B cell (primary cell): Measurements from ENCODE around the gene LRRC63. TPM values are rescaled to one million over a fixed set of nuclear protein-coding genes. Genes with fewer than 3 reads are reported as not detected.

ENCODE experiments used
- ATAC-seq: fragments of 200-7000 bp; cut with Tn5 transposase; one replicate; pipeline ENCODE4 v1.10.0; 2021; ENCODE audit warnings: low read depth, mild to moderate bottlenecking, moderate number of reproducible peaks, moderate library complexity
- CTCF ChIA-PET: fragments of 350-600 bp; sonication (Branson Sonifier 250); formaldehyde crosslinking; loops from one replicate; lab custom pipeline; 2021; ENCODE audit warnings: antibody characterized with exemption, inconsistent platforms; lab: Charles Lee
- POLR2A ChIA-PET: fragments of 350-600 bp; sonication (Branson Sonifier 250); formaldehyde crosslinking; loops from one replicate; lab custom pipeline; 2021; ENCODE audit warnings: antibody characterized with exemption; lab: Charles Lee
- DNase-seq: peaks from one replicate; pipeline ENCODE4 v3.0.0; 2013
- H2AFZ ChIP-seq: 2 replicates; pipeline ENCODE4 v1.6.1; 2012; ENCODE audit warnings: mild to moderate bottlenecking, low read depth, low read length; ENCODE audit not compliant: insufficient read depth, poor library complexity, severe bottlenecking
- H3K27ac ChIP-seq, 2 donors: 1 replicate in 1 of 2; 2 replicates in 1 of 2; pipeline ENCODE4 v1.5.1; 2012 to 2013; ENCODE audit warnings: low read length in 2 of 2, mild to moderate bottlenecking in 2 of 2, moderate library complexity in 1 of 2
- H3K27me3 ChIP-seq, 4 experiments: fragments of 200-600 bp in 1 of 4; sonication (generic) in 1 of 4; replicated peaks in 1 of 4; 1 replicate in 2 of 4; 2 replicates in 2 of 4; pipeline versions ENCODE4 v1.6.1 to v1.7.0; 2013 to 2016; ENCODE audit warnings: low read length in 3 of 4, mild to moderate bottlenecking in 2 of 4, mixed read lengths in 1 of 4, moderate library complexity in 1 of 4; ENCODE audit not compliant: insufficient read depth in 4 of 4, control insufficient read depth in 3 of 4; ENCODE audit errors: control extremely low read depth in 1 of 4
- H3K36me3 ChIP-seq, 2 experiments: replicated peaks in 1 of 2; 1 replicate in 1 of 2; 2 replicates in 1 of 2; pipeline versions ENCODE4 v1.6.1 to v1.7.1; 2013; ENCODE audit warnings: low read length in 1 of 2; ENCODE audit not compliant: insufficient read depth in 2 of 2, control insufficient read depth in 1 of 2; ENCODE audit errors: control extremely low read depth in 1 of 2, extremely low read depth in 1 of 2
- H3K4me1 ChIP-seq, 2 donors: fragments of 200-600 bp in 1 of 2; sonication (generic) in 1 of 2; 1 replicate in 1 of 2; 2 replicates in 1 of 2; pipeline versions ENCODE4 v1.5.1 to v1.6.1; 2013 to 2017; ENCODE audit warnings: low read length in 2 of 2; ENCODE audit not compliant: control insufficient read depth in 2 of 2, insufficient read depth in 2 of 2
- H3K4me2 ChIP-seq: replicated peaks from 2 replicates; pipeline ENCODE3; 2012; ENCODE audit warnings: mild to moderate bottlenecking, low read depth, low read length; ENCODE audit not compliant: poor library complexity, severe bottlenecking
- H3K4me3 ChIP-seq, 5 experiments: fragments of 200-600 bp in 1 of 5; sonication (generic) in 1 of 5; 1 replicate in 3 of 5; 2 replicates in 2 of 5; pipeline versions ENCODE4 v1.5.1 to v1.7.0; 2011 to 2016; ENCODE audit warnings: low read length in 4 of 5, mild to moderate bottlenecking in 4 of 5, low read depth in 2 of 5, control low read depth in 1 of 5, moderate library complexity in 1 of 5; ENCODE audit not compliant: insufficient read depth in 1 of 5; ENCODE audit errors: control extremely low read depth in 1 of 5, extremely low read depth in 1 of 5
- H3K79me2 ChIP-seq: fragments of 200-600 bp; sonication (generic); one replicate; pipeline ENCODE4 v1.6.0; 2016; ENCODE audit warnings: low read length; ENCODE audit not compliant: control insufficient read depth, insufficient read depth
- H3K9ac ChIP-seq: fragments of 200-600 bp; sonication (generic); 2 replicates; pipeline ENCODE4 v1.6.1; 2017; ENCODE audit warnings: mild to moderate bottlenecking, low read length, moderate library complexity
- H3K9me3 ChIP-seq, 3 donors: one replicate each; pipeline versions ENCODE4 v1.6.1 to v1.7.1; 2013; ENCODE audit warnings: low read length in 2 of 3; ENCODE audit not compliant: control insufficient read depth in 2 of 3, insufficient read depth in 1 of 3; ENCODE audit errors: control extremely low read depth in 1 of 3
- H4K20me1 ChIP-seq: 2 replicates; pipeline ENCODE4 v1.6.0; 2012; ENCODE audit warnings: mild to moderate bottlenecking, low read length; ENCODE audit not compliant: insufficient read depth, control insufficient read depth, poor library complexity, severe bottlenecking
- H3K27ac Mint-ChIP-seq: one replicate; pipeline ENCODE4 v1.8.0; 2021; ENCODE audit warnings: mixed read lengths
- H3K27me3 Mint-ChIP-seq: one replicate; pipeline ENCODE4 v1.8.0; 2021; ENCODE audit warnings: mixed read lengths
- H3K4me1 Mint-ChIP-seq: one replicate; pipeline ENCODE4 v1.8.0; 2021; ENCODE audit warnings: mixed read lengths
- H3K4me3 Mint-ChIP-seq: one replicate; pipeline ENCODE4 v1.8.0; 2021; ENCODE audit warnings: mixed read lengths
- H3K9me3 Mint-ChIP-seq: one replicate; pipeline ENCODE4 v1.8.0; 2022; ENCODE audit warnings: mixed read lengths; ENCODE audit not compliant: insufficient read depth
- CTCF ChIP-seq: fragments of 200-600 bp; IDR thresholded peaks from one replicate; pipeline ENCODE4 v1.8.0; 2022; ENCODE audit warnings: antibody characterized with exemption, mild to moderate bottlenecking
- EZH2 ChIP-seq: IDR thresholded peaks from 2 replicates; pipeline ENCODE4 v1.6.1; 2012; ENCODE audit warnings: borderline replicate concordance, low read depth, mild to moderate bottlenecking, moderate library complexity, low read length; ENCODE audit not compliant: insufficient read depth, poor library complexity, severe bottlenecking
- WGBS: methylation state at CpG from one replicate; pipeline ENCODE4 v1.1.5; 2013; ENCODE audit warnings: missing lambda C conversion rate; ENCODE audit not compliant: insufficient coverage; 5-methylcytosine and 5-hydroxymethylcytosine counted together
- intact Hi-C: fragments of 100-400 bp; cut with micrococcal nuclease; formaldehyde crosslinking; loops from one replicate; pipeline ENCODE4 v1.10.0; 2022
- polyA plus RNA-seq: library from polyadenylated mRNA; depleted of rRNA; stranded (reverse); fragments of >200 nt; gene quantifications from 2 replicates; pipeline ENCODE4 v1.2.3, GENCODE V29; 2012
- total RNA-seq, 2 donors: library from RNA; stranded (reverse); fragments of 120-200 nt in 1 of 2; gene quantifications; 1 replicate in 1 of 2; 2 replicates in 1 of 2; pipeline versions ENCODE4 v1.2.3 to v1.2.4, GENCODE V29; 2013 to 2022

LRRC63 gene
- total and polyA plus RNA-seq, 2 donors (not counting 1 experiment from before 2014, with no cell fraction given): 0.06 to 0.25 TPM

- no peaks in the 10 kb centered on the region for H3K79me2 ChIP-seq
- TF ChIP-seq CTCF (no peak), EZH2 (no peak)
- ATAC-seq (no peak), DNase-seq (no peak)
- peak overlapping the region in 1 of 2 donors; percentile 46 for H3K27ac ChIP-seq
- peak overlapping the region; percentile 6 for H2AFZ ChIP-seq
- Mint-ChIP-seq H3K4me1 (peaks cover 27% of the 10 kb centered on the region), H3K4me3 (no peak overlapping the region), H3K27me3 (no peaks in the 10 kb centered on the region), H3K27ac (no peak overlapping the region), H3K9me3 (no peaks in the 10 kb centered on the region)
- WGBS: 100% methylated on average over 2 of the region's 3 CpGs
- intact Hi-C loops: loop anchor here (2.0 kb wide), 1 partner anchor 14 kb away; no protein-coding TSS in a partner anchor
- ChIA-PET POLR2A (no interaction called here), CTCF (interaction anchor here (0.8 to 2.6 kb wide), 3 partner anchors 9 to 72 kb away, joined by 3 to 12 read pairs (median 6); no protein-coding TSS in a partner anchor)
- no peak overlapping the region for H3K4me3 ChIP-seq
- no peak overlapping the region for H3K9ac ChIP-seq
- no peaks in the 10 kb centered on the region for H3K9me3 ChIP-seq
- H3K4me2 ChIP-seq: no peak overlapping the region
- no peaks in the 10 kb centered on the region for H3K36me3 ChIP-seq
- H3K27me3 ChIP-seq: no peaks in the 10 kb centered on the region
- H3K4me1 ChIP-seq: peaks cover 19 to 23% of the 10 kb centered on the region in 2 donors
- no peaks in the 10 kb centered on the region for H4K20me1 ChIP-seq
These were observed 13.0 kb upstream of the LRRC63 start for GRCh38 chr13:46198696-46199193.

GRCh38 chr13:46202188-46202795, 9.4 kb upstream of the LRRC63 start:
- Histone ChIP-seq H3K79me2 (no peaks in the 10 kb centered on the region), H3K9me3 (no peaks in the 10 kb centered on the region), H3K36me3 (no peaks in the 10 kb centered on the region), H4K20me1 (no peaks in the 10 kb centered on the region), H3K9ac (no peak overlapping the region), H3K27ac (peak overlapping the region in 1 of 2 donors; percentile 52), H3K4me1 (peaks cover 19 to 23% of the 10 kb centered on the region in 2 donors), H3K27me3 (no peaks in the 10 kb centered on the region), H3K4me3 (no peak overlapping the region), H3K4me2 (peak overlapping the region; percentile 29), H2AFZ (no peak overlapping the region)
- intact Hi-C loops: loop anchor here (1.0 kb wide), 1 partner anchor 9 kb away; the partner anchor contains the start of gene LRRC63
- WGBS: no CpG with 5 or more reads among the region's 3 CpGs
- Mint-ChIP-seq H3K4me3 (no peak overlapping the region), H3K4me1 (peaks cover 27% of the 10 kb centered on the region), H3K27me3 (no peaks in the 10 kb centered on the region), H3K27ac (no peak overlapping the region), H3K9me3 (no peaks in the 10 kb centered on the region)
- ChIA-PET CTCF (interaction anchor here (1.0 to 1.1 kb wide), 2 partner anchors 9 to 16 kb away, joined by 4 read pairs; no protein-coding TSS in a partner anchor), POLR2A (no interaction called here)
- no peak for DNase-seq
- TF ChIP-seq EZH2 (no peak), CTCF (no peak)
- ATAC-seq: no peak
